HG02571 (cell line): ENCODE measurements around the gene PLXNA1.
A peak's percentile ranks its signal among the peaks of the same experiment; 100 is the strongest.

Experiments used
- ATAC-seq: cut with Tn5 transposase; IDR thresholded peaks from one replicate; pipeline ENCODE4 v1.9.1; 2021; ENCODE audit warnings: mild to moderate bottlenecking, moderate library complexity; ENCODE audit not compliant: unreplicated experiment

PLXNA1 gene

DNA sequence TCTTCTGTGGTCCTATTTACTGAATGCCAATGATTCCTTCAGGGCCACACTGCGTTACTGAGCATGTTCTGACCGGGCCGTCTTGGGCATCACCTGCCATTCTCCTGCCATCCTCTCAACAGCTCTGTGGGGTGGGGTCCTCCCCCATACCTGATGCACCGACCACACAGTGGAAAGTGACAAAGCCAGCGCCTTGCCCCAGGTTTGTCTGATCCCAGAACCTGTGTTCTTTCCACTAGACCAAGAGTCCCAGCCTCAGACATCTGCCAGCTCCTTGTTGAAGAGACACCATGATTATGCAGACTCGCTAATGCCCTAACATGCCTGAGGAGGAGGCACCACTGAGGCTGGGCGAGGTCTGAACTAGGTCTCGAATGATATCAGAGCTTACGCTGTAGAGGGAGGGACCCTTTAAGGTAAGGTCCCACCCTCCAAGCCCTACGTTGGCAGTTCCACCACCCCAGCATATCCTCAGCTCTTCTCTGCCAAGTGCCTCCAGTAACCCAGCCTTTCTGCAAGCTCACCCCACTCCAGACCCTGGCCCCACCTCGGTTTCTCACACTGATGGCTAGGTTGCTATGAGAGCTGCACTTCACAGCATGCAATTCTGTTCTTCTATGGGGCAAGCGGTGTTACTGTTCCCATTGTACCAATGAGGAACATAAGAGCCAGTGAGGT is 29.8 kb upstream of the PLXNA1 start:
- ATAC-seq, result no peak

DNA sequence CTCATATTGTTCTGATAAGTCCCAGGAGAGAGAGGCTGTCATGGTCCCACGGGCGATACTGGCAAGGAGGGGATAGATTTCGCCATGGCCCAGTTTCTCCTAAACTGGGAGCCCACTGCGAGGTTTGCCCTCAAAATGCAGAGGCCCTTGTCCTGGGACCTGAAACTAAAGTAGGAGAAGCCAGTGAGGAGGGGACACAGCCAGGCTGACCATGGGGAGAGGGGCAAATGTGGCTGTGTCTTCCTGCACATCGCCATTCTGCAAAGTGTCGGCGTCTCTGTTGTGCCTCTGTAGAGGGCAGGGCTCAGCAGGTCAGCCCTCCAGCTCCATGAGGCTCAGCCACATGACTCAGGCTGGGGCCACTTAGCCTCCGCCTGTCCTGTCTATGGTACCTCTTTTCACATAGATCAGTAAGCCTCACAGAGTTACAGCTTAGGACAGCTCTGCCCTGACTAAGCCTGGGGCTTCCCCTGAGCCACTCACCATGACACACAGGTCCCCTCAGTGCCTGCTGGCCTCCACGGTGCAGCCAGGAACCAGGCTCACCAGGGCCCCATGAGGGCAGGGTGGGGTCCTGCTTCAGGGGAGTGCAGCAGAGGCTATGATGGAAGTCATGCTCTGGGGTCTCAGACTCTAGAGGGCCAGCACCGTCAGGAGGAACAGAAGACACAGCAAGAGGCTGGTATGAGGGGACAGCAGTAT is 28.6 kb upstream of the PLXNA1 start:
- peak; percentile 77 for ATAC-seq

DNA sequence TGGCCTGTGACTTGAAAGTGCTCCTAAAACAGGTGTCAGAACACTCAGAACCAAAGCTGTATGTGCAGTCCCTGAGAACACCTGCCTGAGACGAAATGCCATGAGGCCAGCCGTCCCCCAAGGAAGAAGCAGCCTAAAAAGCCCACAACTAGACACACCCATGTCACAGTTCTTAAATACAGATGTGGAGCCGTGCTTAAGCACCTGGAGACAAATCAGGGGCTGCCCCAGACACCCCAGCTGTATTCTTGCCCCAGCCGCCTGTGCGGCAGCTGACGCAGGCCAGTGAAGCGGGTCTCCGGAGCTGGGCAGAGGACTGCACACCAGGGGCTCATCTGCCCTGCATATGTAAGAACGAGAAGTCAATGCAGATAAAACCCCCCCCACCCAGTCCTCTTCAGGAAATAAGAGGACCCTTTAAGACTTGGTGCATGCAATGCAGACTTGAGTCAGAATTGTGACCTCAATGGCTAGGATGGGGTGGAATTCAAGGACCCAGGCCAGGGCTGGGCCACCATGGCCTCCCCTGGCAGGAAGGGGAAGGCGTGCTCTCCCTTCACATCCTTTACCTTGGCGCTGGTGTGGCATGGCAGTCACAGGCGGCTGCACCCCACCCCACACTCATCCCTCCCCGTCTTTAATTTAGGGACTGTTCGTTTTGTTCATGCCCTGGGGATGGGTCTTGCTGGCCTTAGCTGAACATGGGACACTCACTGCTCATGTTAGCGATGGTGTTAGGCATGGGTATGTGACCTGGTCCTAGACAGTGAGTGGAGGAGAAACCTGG is 27.7 kb upstream of the PLXNA1 start:
- ATAC-seq, result peak; percentile 66

DNA sequence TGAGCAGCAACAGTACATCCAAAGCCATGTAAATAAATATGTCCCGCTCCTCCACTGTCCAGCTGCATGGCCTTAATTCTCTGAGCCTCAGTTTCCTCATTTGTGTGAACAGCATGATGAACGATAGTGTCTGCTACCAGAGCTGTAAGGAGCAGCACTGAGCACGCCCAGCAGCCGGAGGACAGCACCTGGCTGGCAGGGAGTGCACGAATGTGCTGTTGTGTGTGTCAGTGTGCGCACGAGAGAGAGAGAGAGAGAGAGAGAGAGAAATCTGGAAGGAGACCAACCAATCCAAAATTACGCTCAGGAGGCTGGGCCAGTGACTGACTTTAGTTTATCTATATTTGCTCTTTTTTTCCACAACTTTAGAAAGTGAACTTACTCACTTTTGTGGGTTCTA is 26.6 kb upstream of the PLXNA1 start:
- no peak for ATAC-seq

DNA sequence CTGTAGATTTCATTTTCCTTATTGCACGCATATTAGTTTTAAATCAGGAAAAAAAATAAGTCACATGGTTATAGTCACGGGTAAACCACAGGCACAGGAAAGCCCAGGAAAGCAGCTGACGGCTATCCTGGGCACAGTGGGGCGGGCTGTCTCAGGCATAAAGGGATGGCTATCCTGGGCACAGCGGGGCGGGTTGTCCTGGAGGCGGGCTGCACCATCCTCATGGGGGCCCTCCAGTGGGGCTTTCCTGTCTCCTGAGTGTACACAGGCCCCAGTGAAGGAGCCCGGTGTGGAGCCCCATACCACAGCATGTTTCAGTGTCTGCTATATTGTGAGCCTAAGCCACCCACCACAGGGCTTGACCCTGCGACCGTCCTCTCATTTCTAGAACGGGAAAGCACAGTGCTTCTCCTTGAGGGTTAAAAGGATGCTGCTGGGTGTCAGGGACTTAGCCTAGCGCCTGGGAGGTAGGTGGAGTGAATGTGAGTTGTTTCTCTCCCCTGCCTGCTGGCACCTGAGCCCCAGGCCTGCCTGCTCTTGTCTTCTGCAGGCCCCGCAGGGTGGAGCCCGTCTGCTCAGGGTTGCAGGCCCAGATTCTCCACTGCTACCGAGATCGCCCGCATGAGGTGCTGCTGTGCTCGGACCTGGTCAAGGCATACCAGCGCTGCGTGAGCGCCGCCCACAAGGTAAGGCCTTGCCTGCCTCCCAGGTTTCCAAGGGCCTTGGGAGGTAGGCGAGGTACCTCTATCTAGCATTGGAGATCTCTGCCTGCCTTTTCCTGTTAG is 25.9 kb upstream of the PLXNA1 start:
- ATAC-seq, result no peak

DNA sequence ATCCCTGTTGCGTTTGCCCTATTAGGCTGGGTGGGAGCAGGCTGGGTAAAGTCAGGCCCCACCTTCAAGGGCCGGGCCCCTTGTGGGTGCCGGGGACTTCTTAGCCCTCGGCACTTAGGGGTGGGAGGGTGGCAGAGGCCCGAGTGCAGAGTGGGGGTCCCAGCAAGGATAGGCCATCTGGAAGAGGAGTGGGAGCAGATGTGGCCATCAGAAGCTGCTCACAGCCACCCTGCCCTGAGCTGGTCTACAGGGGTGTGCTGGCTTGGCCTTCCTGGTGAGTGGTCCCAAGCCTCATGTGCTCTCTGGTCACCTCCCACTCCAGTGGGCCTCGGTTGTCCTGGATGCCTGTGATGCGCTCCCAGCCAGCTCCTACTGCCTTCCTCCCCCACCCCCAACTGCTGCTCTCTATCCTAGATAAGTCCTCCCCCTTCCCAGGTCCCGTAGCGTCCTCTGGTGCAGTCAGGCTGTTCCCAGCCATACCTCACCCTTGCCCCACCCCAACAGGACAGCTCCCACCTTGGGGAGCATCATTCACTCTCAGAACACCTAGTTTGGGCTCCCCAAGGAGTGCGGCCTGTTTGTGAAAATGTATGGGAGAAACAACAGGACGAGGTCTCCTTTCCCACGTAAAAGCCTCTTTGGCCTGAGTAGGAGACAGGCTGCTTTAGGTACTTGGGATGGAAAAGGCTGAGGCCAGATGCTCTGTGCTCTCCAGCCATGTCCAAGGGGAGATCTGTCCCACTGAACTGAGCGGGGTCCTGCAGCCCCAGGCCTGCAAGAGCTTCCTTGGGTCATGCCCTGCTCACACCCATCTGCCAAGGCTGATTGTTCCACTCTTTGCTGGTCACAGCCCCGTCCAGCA is 24.9 kb upstream of the PLXNA1 start:
- no peak for ATAC-seq

DNA sequence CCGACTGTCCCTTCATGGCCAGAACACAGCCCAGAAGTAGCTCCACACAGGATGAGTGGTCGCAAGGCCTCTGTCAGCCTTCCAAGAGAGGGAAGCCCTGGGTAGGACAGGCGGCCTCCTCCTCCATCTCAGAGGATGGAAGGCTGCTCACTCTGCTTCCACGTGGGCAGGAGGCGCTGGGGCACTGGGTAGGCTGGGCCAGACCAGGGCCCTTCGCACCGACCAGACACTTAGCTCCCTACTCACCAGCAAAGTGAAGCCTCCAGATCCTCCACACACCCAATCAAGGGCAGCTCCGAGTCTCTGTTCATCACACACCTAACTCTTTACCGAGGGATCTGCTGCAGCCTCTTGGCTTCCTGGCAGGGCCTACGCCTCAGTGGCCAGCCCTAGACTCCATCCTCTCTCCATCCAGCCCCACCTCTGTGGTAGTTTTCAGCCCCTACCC is 24.3 kb upstream of the PLXNA1 start:
- no peak for ATAC-seq

DNA sequence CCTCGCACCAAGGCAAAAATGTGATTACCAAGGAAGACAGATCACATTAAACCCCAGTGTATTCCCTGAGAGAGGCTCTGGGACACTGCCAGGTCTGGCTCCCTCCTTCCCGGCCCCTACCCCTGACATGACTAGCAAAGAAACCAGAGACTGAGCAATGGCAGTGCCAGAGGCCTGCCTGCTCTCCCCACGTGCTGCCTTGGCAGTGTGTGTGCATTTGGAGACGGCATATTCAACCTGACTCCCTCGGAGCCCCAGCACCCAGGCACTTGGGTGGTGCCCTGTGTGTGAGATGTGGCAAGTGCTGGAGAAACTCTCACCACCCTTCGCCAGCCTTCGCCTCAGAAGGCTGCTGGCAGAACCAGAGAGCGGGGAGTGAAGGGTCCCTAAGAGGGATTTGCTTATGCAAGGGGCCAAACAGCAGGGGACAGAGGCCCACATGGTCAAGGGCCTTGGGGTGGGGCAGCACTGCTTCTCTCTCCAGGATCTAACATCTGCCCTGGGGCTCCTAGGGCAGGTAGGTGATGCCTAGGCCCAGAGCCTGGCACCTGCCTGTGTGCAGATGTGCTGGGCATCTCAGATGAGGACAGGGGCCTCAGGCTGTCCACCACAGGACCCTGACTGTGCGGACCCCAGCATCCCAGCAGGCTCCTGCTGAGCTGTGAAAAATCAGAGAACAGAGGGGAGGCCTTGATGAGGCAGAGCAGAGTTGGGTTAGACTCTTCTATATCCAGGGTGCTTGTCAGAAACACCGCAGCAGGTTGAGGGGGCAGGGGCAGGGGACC is 23.6 kb upstream of the PLXNA1 start:
- ATAC-seq, result no peak

DNA sequence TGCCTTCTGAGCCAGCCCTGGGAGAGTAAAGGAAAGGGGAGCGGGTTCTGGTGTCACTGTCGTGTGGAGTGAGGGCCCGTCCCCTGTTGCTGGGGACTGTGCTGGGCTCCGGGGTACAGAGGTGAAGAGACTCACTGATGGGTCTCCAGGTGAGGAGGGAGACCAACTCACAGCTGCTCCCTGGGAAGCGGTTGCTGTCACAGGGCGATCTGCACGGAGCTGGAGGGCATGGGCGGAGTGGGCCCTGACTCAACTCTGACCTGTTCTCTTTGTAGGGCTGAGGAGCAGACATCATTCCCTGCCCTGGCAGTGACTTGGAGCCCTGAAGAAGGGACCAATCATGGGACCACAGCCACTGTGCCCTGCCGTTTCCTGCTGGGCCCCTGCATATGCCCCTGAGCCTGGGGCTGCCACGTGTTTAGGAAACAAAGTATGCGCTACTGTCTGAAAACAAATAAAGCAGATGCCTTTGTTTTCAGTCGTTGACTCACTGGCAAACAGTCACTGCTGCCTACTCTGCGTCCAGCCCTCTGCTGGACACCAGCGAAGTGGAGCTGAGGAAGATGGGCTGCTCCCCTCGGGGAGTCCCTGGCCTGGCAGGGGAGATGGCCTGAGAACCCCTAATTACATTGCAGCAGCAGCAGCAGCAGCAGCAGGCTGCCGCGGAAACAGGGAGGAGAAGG is 22.9 kb upstream of the PLXNA1 start:
- no peak for ATAC-seq

DNA sequence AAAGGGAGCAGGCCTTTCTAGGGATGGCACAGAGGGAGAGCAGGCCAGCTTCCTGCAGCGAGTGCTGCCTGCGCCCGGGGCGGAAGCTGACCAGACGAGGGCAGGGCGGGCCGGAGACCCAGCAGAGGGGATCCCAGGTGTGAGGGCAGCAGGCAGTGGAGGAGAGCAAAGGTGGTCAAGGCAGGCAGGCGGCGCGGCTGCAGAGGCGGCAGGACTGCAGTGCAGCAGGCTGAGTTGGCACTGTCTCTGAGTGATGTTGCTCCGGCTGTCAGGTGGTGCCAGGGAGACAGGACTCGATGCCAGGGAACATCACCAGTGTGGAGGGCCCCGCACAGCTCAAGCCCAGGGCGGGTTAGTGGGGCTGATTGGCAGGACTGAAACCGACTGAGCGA is 22.3 kb upstream of the PLXNA1 start:
- ATAC-seq, result no peak

DNA sequence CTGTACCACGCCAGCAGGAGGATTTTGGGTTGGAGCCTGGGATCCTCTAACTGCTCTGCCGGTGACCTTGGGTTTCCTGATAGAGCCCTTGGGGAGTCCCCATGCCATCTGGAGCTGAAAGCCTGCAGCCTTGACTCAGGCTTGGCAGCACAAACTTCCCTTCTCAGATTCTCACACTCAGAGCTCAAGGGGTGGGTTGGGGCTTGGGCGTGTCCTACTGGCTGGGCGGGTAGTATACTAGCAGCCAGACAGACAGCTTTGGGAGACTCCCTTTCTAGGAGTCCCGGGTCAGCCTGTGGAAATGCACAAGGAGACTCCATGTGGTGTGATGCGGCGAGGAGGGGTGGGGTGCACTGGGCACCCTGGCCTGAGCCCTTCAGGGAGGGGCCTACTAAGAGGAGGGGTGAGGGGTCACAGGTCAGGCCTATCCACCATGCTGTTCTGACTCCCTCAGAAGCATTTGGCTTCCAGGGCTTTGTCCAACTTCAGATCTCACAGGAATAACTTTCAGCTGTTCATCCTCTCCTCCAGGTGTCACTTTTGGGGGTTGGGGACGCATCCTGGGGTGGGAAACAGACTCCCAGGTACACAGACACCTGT is 21.6 kb upstream of the PLXNA1 start:
- ATAC-seq, result peak; percentile 56

DNA sequence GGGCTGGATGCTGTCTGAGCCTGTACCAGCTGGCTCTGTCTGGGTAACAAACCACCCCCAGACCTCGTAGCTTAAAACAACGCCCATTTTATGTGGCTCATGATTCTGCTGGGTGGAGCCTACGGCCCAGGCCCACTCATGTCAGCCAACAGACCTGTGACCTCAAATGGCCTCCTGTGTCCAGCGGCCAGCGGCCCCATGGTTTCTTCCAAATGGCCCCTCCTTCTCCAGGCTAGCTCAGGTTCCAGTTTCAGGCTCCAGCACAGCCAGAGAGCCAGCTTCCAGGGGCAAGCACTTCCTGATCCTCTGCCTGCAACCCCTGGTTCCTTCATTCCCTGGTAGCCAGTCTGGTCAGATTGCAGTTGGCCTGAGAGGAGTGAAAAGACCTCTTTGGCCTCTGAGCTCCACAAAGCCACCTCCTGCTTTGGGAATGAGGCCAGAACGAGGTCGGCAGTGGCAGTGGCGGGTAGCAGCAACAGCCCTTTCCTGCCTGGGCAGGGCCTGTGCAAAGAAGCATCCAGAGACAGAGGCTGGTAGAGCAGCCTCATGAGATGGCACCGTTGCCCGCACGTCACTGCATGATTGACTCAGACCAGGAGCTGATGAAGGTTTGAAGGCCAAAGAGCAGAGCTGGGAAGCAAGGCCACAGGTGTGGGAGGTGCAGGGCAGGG is 21.0 kb upstream of the PLXNA1 start:
- no peak for ATAC-seq

DNA sequence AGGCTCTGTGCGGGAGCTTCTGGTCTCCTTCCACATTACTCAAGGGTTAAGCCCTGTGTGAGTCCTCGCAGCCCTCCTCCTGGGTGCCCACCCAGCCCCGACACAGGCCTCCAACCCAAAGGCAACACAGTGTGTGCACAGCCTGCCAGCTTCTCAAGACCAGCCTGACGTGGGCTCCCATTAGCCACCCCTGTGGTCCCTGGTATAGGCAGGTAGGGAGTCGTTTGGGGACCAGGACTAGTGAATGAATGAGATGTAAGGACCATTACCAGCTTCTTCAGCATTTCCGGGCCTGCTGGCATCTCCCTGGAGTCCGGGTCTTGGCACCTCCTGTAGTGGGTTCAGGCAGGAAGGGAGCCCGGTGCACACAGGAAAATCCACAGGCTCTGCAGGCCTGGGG is 20.2 kb upstream of the PLXNA1 start:
- no peak for ATAC-seq

DNA sequence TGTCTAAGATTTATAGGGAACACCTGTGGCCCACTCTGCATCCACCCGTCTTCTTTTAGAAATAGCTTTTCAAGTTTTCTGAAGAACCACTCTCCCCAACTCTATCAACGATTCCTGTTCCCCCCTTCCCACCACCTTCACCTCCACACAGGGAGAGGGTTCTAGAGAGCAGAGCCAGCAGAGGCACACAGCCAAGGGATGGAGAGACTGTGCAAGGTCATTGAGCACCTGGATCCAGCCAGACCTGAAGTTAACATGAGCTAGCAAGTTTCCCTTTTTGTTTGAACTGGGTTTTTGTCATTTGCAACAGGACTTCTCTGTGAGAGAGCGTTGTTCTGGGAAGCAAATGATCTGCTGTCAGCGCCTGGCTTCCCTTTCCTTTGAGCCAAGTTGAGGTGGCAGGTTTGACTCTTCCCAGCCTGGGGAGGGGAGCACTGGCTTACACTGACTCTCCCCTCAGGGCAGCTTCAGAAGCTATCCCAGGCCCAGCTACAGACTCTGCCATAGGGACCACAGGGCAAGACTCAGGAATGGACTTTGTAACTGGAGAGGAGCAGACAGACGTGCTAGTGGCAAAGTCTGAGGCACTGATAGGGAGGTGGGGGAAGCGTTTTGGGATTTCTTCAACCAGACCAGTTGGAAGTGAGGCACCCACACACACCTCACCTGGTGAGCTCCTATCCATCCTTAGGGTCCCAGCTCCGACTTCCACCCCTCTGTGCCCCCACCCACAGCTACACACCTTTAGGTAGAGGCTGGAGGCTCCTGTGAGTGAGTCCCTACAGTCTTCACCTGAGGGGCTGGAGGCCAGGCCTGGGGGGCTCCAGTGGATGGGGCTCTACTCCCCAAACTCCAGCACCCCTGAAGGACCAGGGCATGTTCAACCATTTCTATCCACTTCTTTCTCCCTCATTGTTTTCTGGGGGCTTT is 19.4 kb upstream of the PLXNA1 start:
- no peak for ATAC-seq

DNA sequence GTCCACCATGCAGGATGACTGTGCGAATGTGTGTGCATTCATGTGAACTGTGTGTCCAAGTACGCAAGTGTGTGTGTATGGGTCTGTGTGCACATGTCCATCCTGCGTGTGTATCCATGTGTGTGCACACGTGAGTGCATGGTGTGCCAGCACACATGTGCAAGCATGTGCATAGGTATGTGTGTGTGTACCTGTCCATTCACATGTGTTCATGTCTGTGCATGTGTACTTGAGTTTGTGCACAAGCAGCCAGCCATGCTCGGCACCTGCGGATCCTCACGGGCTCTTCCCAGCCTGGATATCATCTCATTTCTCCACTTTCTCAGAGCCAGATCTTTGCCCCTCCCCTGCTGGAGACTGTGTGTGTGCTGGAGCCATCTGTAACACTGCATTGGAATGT is 18.7 kb upstream of the PLXNA1 start:
- no peak for ATAC-seq

DNA sequence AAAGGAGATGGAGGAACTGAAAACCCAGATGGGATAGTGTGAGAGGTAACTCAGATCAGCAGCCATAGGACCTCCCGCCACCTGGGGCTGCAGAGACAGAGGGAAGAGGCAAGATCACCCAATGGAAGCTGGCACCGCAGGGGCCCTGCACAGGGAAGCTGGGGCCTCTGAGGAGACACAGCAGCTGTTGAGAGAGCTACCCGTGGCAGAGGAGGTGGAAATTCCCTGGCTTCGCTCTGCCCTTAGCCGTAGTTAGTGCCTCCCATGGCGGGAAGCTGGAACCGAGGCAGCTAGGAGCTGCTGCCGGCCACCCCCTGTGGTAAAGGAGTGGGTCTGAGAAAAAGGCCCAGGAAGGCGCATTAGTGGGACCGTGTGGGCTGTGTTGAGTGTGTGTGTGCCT is 18.0 kb upstream of the PLXNA1 start:
- no peak for ATAC-seq

DNA sequence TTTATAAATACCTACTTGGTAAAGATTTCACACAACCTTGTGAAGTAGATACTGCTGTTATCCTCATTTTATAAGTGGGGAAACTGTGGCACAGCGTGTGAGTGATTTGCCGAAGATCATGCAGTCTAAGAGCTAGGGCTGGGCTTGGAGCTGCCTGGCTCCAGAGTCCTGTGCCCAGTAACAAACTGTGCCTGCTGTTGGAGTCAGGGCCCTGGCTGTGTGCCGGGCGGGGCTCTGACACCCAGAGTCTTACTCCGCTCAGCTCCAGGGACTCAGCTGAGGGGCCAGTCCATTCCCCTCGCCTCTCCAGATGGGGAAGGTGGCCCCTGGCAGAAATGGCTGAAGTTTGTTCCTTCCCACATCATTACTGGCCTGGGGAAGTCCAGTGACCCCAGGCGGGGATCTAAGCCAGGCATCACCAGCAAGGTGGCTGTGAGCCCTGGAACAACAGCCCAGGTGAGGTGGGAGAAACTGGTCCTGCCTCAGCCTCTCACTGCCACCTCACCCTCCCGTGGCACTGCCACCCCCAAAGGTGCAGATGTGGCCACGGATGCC is 17.3 kb upstream of the PLXNA1 start:
- no peak for ATAC-seq
